Keratinocyte (primary cell): ENCODE data around the gene DISP1. TPM values are rescaled to one million over a fixed set of nuclear protein-coding genes. Genes with fewer than 3 reads are reported as not detected.

Source experiments
- DNase-seq: peaks from one replicate; pipeline ENCODE4 v3.0.0-alpha.2; 2011; ENCODE audit warnings: low read depth, missing footprints, low spot score
- FAIRE-seq: peaks from 2 replicates; lab custom pipeline; 2011; peaks lifted over from hg19 to GRCh38; lab: Jason Lieb, UNC
- H2AFZ ChIP-seq: 2 replicates; pipeline ENCODE4 v1.6.0; 2012; ENCODE audit warnings: low read length, control low read depth, inconsistent platforms; ENCODE audit not compliant: control insufficient read depth
- H3K27ac ChIP-seq: 2 replicates; pipeline ENCODE4 v1.5.1; 2011; ENCODE audit warnings: low read length; ENCODE audit not compliant: control insufficient read depth, insufficient read depth
- H3K27me3 ChIP-seq: 3 replicates; pipeline ENCODE4 v1.6.0; 2011; ENCODE audit warnings: low read length; ENCODE audit not compliant: control insufficient read depth, insufficient read depth; ENCODE audit errors: extremely low read depth
- H3K36me3 ChIP-seq, 2 experiments: 2 replicates in 1 of 2; 3 replicates in 1 of 2; pipeline ENCODE4 v1.5.1; 2011; ENCODE audit warnings: low read length in 2 of 2, mild to moderate bottlenecking in 1 of 2; ENCODE audit not compliant: control insufficient read depth in 2 of 2, insufficient read depth in 2 of 2; ENCODE audit errors: extremely low read depth in 1 of 2
- H3K4me1 ChIP-seq: 3 replicates; pipeline ENCODE4 v1.5.1; 2011; ENCODE audit warnings: low read length; ENCODE audit not compliant: control insufficient read depth, insufficient read depth; ENCODE audit errors: extremely low read depth
- H3K4me2 ChIP-seq: 3 replicates; pipeline ENCODE4 v1.6.0; 2011; ENCODE audit warnings: low read depth, low read length; ENCODE audit not compliant: control insufficient read depth, insufficient read depth; ENCODE audit errors: extremely low read depth
- H3K4me3 ChIP-seq, 3 experiments: fragments of 200-600 bp in 1 of 3; sonication (generic) in 1 of 3; 2 replicates in 2 of 3; 3 replicates in 1 of 3; pipeline ENCODE4 v1.5.1; 2011 to 2016; ENCODE audit warnings: low read length in 3 of 3, mild to moderate bottlenecking in 3 of 3, control low read depth in 2 of 3, inconsistent platforms in 1 of 3, low read depth in 1 of 3, mixed read lengths in 1 of 3, mixed run types in 1 of 3, moderate library complexity in 1 of 3; ENCODE audit not compliant: control insufficient read depth in 2 of 3, insufficient read depth in 2 of 3; ENCODE audit errors: extremely low read depth in 1 of 3
- H3K79me2 ChIP-seq: 2 replicates; pipeline ENCODE4 v1.6.0; 2012; ENCODE audit warnings: low read length; ENCODE audit not compliant: control insufficient read depth, insufficient read depth
- H3K9ac ChIP-seq: 3 replicates; pipeline ENCODE4 v1.6.0; 2011; ENCODE audit warnings: low read length; ENCODE audit not compliant: control insufficient read depth, insufficient read depth; ENCODE audit errors: extremely low read depth
- H3K9me1 ChIP-seq: 3 replicates; pipeline ENCODE4 v1.6.0; 2011; ENCODE audit warnings: low read length; ENCODE audit not compliant: control insufficient read depth, insufficient read depth; ENCODE audit errors: extremely low read depth
- H3K9me3 ChIP-seq: 2 replicates; pipeline ENCODE4 v1.5.1; 2012; ENCODE audit warnings: low read depth, low read length; ENCODE audit not compliant: control insufficient read depth
- H4K20me1 ChIP-seq: 3 replicates; pipeline ENCODE4 v1.6.0; 2011; ENCODE audit warnings: low read length; ENCODE audit not compliant: control insufficient read depth, insufficient read depth; ENCODE audit errors: extremely low read depth
- CTCF ChIP-seq, 3 experiments: IDR thresholded peaks in 1 of 3; conservative IDR thresholded peaks in 1 of 3; optimal IDR thresholded peaks in 1 of 3; 2 replicates in 2 of 3; 3 replicates in 1 of 3; pipeline versions ENCODE3 to v1.5.1; 2011; ENCODE audit warnings: low read length in 3 of 3, mild to moderate bottlenecking in 3 of 3, moderate library complexity in 2 of 3, control low read depth in 1 of 3, inconsistent platforms in 1 of 3; ENCODE audit not compliant: insufficient read depth in 2 of 3; ENCODE audit errors: extremely low read depth in 1 of 3
- EZH2 ChIP-seq: IDR thresholded peaks from one replicate; pipeline ENCODE4 v1.6.1; 2012; ENCODE audit warnings: inconsistent platforms, mild to moderate bottlenecking, low read length, moderate library complexity
- dilution Hi-C: fragments of 300-500 bp; cut with MboI; formaldehyde crosslinking; loops from one replicate; pipeline ENCODE4 v1.7.0; 2020; ENCODE audit warnings: low sequenced_read_pairs; ENCODE audit not compliant: extremely low pct_ligation_motif_present
- polyA plus RNA-seq, 5 experiments: library from polyadenylated mRNA; depleted of rRNA in 3 of 5; stranded (reverse) in 3 of 5; stranded (forward) in 1 of 5; unstranded in 1 of 5; fragments of >200 nt; gene quantifications; 1 replicate in 1 of 5; 2 replicates in 3 of 5; 3 replicates in 1 of 5; pipeline versions ENCODE4 v1.2.1 to v1.2.3, GENCODE V29; 2011 to 2012; ENCODE audit warnings: missing spikeins in 2 of 5, low read depth in 1 of 5, low replicate concordance in 1 of 5

DISP1 gene
- polyA plus RNA-seq, 1 donor (not counting 4 experiments of a cell fraction or from before 2014, with no cell fraction given) = 1.3 TPM

- Histone ChIP-seq H3K36me3 (no peaks in the 10 kb centered on the region), H3K9ac (no peak overlapping the region), H3K4me1 (no peaks in the 10 kb centered on the region), H3K4me2 (no peak overlapping the region), H4K20me1 (no peaks in the 10 kb centered on the region), H2AFZ (no peak overlapping the region), H3K27ac (no peak overlapping the region), H3K4me3 (no peak overlapping the region), H3K9me3 (no peaks in the 10 kb centered on the region), H3K79me2 (no peaks in the 10 kb centered on the region), H3K9me1 (no peaks in the 10 kb centered on the region), H3K27me3 (no peaks in the 10 kb centered on the region)
- dilution Hi-C loops = loop anchor here (25.0 kb wide), 1 partner anchor 295 kb away; no protein-coding TSS in a partner anchor
- no peak for TF ChIP-seq EZH2
- peak; percentile 13 to 41 (median 20) for TF ChIP-seq CTCF (optimal IDR thresholded peaks at IDR 0.05 in 1 of 3, IDR thresholded peaks at IDR 0.05 in 1 of 3, conservative IDR thresholded peaks at IDR 0.05 in 1 of 3; ENCODE audit: extremely low read depth in 1 of 3, insufficient read depth in 2 of 3, low read length in 3 of 3)
- DNase-seq (no peak), FAIRE-seq (no peak)
These were observed 22.1 kb upstream of the DISP1 start for GRCh38 chr1:222792744-222793143.

DNA sequence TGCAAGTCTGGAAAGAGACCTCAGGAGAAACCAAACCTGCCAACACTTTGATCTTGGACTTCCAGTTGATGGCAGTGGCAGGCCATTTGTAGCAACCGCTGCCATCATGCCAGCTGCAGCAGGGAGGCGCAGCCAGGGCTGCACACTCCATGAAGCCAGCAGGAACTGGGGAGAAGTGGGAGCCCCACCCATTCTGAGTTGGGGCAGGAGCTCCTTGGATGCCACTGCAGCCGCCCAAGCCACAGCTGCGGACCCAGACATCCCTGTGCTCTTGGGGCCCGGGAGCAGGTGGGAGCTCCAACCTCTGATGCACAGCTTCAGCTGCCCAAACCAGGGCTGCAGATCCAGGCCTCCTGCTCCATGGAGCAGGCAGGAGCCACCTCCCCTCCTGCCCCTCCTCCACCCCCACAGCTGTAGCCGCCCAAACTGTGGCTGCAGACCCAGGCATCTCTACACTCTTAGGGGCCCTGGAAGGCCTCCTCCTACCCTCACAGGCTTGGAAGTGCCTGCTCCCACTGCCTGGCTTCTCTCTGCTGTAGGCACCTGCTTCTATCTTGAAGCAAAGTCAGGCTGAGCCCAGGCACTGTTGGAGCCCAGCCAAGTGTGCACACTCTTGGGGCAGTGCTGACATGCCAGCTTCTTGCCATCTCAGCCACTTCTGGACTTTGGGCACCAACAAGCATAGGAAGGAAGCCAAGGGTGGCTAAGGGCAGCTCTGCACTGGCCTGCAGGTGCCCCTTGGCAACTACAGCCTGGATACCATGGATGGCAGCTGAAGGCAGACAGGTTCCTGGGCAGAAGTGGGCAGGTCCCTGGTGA, 20.0 kb upstream of the DISP1 start:
- H2AFZ ChIP-seq = no peak overlapping the region
- no peaks in the 10 kb centered on the region for H3K36me3 ChIP-seq
- no peak overlapping the region for H3K9ac ChIP-seq
- no peak overlapping the region for H3K4me2 ChIP-seq
- DNase-seq (no peak), FAIRE-seq (no peak)
- no peak overlapping the region for H3K27ac ChIP-seq
- H3K27me3 ChIP-seq = no peaks in the 10 kb centered on the region
- dilution Hi-C loops = loop anchor here (25.0 kb wide), 1 partner anchor 292 kb away; no protein-coding TSS in a partner anchor
- no peaks in the 10 kb centered on the region for H4K20me1 ChIP-seq
- no peaks in the 10 kb centered on the region for H3K79me2 ChIP-seq
- H3K9me3 ChIP-seq = no peaks in the 10 kb centered on the region
- no peaks in the 10 kb centered on the region for H3K4me1 ChIP-seq
- no peak for TF ChIP-seq EZH2
- peak in 2 of 3 experiments; percentile 40 to 54 for TF ChIP-seq CTCF (optimal IDR thresholded peaks at IDR 0.05 in 1 of 3, IDR thresholded peaks at IDR 0.05 in 1 of 3, conservative IDR thresholded peaks at IDR 0.05 in 1 of 3; ENCODE audit: extremely low read depth in 1 of 3, insufficient read depth in 2 of 3, low read length in 3 of 3)
- no peak overlapping the region for H3K4me3 ChIP-seq
- no peaks in the 10 kb centered on the region for H3K9me1 ChIP-seq
